Endothelial cell of umbilical vein (primary cell): ENCODE data around the gene ZNF821. TPM values are rescaled to one million over a fixed set of nuclear protein-coding genes. Genes with fewer than 3 reads are reported as not detected.

Experiments
- BruUV-seq: library from RNA; stranded (reverse); fragments of 400-500 nt; replicated peaks from 2 replicates; lab custom pipeline; 2021; lab: Mats Ljungman, UMichigan
- CTCF ChIA-PET: fragments of 300-600, 350-600 bp; sonication (Branson Sonifier 250); formaldehyde crosslinking; loops from one replicate; lab custom pipeline; 2021; ENCODE audit warnings: antibody characterized with exemption, inconsistent platforms; lab: Charles Lee
- POLR2A ChIA-PET: fragments of 300-600, 350-600 bp; sonication (Branson Sonifier 250); formaldehyde crosslinking; loops from one replicate; lab custom pipeline; 2021; ENCODE audit warnings: antibody characterized with exemption, inconsistent platforms; lab: Charles Lee
- DNase-seq: peaks from one replicate; pipeline ENCODE4 v3.0.0-alpha.2; 2011; ENCODE audit warnings: low read depth, low spot score
- FAIRE-seq: peaks from 2 replicates; lab custom pipeline; 2011; peaks lifted over from hg19 to GRCh38; lab: Jason Lieb, UNC
- H2AFZ ChIP-seq: 2 replicates; pipeline ENCODE4 v1.6.0; 2012; ENCODE audit warnings: low read depth, low read length, control low read depth, inconsistent platforms
- H3K27ac ChIP-seq: 2 replicates; pipeline ENCODE4 v1.5.1; 2011; ENCODE audit warnings: low read depth, mild to moderate bottlenecking, control low read depth, low read length, moderate library complexity; ENCODE audit not compliant: insufficient read depth
- H3K27me3 ChIP-seq, 2 experiments: 2 replicates each; pipeline versions ENCODE4 v1.6.0 to v1.6.1; 2011; ENCODE audit warnings: low read length in 2 of 2, mixed read lengths in 1 of 2; ENCODE audit not compliant: control insufficient read depth in 2 of 2, insufficient read depth in 2 of 2
- H3K36me3 ChIP-seq, 2 experiments: 2 replicates in 1 of 2; 3 replicates in 1 of 2; pipeline ENCODE4 v1.5.1; 2011; ENCODE audit warnings: low read length in 2 of 2, mild to moderate bottlenecking in 1 of 2, moderate library complexity in 1 of 2; ENCODE audit not compliant: control insufficient read depth in 2 of 2, insufficient read depth in 2 of 2; ENCODE audit errors: extremely low read depth in 1 of 2
- H3K4me1 ChIP-seq: 3 replicates; pipeline ENCODE4 v1.5.1; 2011; ENCODE audit warnings: mild to moderate bottlenecking, low read length; ENCODE audit not compliant: control insufficient read depth, insufficient read depth; ENCODE audit errors: extremely low read depth
- H3K4me2 ChIP-seq: 2 replicates; pipeline ENCODE4 v1.6.1; 2011; ENCODE audit warnings: low read length, control low read depth, mixed read lengths; ENCODE audit not compliant: insufficient read depth
- H3K4me3 ChIP-seq, 3 experiments: fragments of 200-600 bp in 1 of 3; sonication (generic), shearing (Covaris generic) in 1 of 3; replicated peaks in 1 of 3; 2 replicates each; pipeline ENCODE4 v1.5.1; 2011 to 2016; ENCODE audit warnings: control low read depth in 3 of 3, low read length in 3 of 3, mild to moderate bottlenecking in 2 of 3, inconsistent platforms in 1 of 3, low read depth in 1 of 3, moderate library complexity in 1 of 3; ENCODE audit not compliant: insufficient read depth in 1 of 3
- H3K79me2 ChIP-seq: 2 replicates; pipeline ENCODE4 v1.6.0; 2012; ENCODE audit warnings: low read length, inconsistent platforms; ENCODE audit not compliant: control insufficient read depth, insufficient read depth
- H3K9ac ChIP-seq: replicated peaks from 2 replicates; pipeline ENCODE3; 2011; ENCODE audit warnings: low read length, control low read depth; ENCODE audit not compliant: insufficient read depth; ENCODE audit errors: extremely low read depth
- H3K9me1 ChIP-seq: replicated peaks from 3 replicates; pipeline ENCODE4 v1.6.0; 2011; ENCODE audit warnings: mild to moderate bottlenecking, low read length; ENCODE audit not compliant: control insufficient read depth, insufficient read depth; ENCODE audit errors: extremely low read depth
- H3K9me3 ChIP-seq: replicated peaks from 2 replicates; pipeline ENCODE4 v1.5.1; 2012; ENCODE audit warnings: low read length, inconsistent platforms; ENCODE audit not compliant: control insufficient read depth, insufficient read depth
- H4K20me1 ChIP-seq: replicated peaks from 2 replicates; pipeline ENCODE3; 2011; ENCODE audit warnings: mild to moderate bottlenecking, low read length; ENCODE audit not compliant: control insufficient read depth, insufficient read depth; ENCODE audit errors: extremely low read depth
- EZH2 ChIP-seq: IDR thresholded peaks from 2 replicates; pipeline ENCODE4 v1.6.1; 2012; ENCODE audit warnings: borderline replicate concordance, low read depth, mild to moderate bottlenecking, moderate library complexity, low read length, inconsistent platforms; ENCODE audit not compliant: severe bottlenecking
- FOS ChIP-seq: IDR thresholded peaks from 2 replicates; pipeline ENCODE4 v1.6.1; 2011; ENCODE audit warnings: mild to moderate bottlenecking, low read length, moderate library complexity, borderline replicate concordance; ENCODE audit not compliant: insufficient read depth
- GATA2 ChIP-seq: IDR thresholded peaks from 2 replicates; pipeline ENCODE4 v1.7.0; 2011; ENCODE audit warnings: low read depth, mild to moderate bottlenecking, moderate library complexity, mixed read lengths, low read length; ENCODE audit not compliant: insufficient read length, insufficient read depth
- JUN ChIP-seq: IDR thresholded peaks from 2 replicates; pipeline ENCODE4 v1.6.1; 2011; ENCODE audit warnings: borderline replicate concordance, low read depth; ENCODE audit not compliant: insufficient read length, insufficient read depth
- POLR2A ChIP-seq: IDR thresholded peaks from 2 replicates; pipeline ENCODE4 v1.6.1; 2012; ENCODE audit warnings: low read depth, mild to moderate bottlenecking, control low read depth, low read length
- POLR2AphosphoS5 ChIP-seq: IDR thresholded peaks from 2 replicates; pipeline ENCODE4 v1.6.1; 2012; ENCODE audit warnings: low read depth, mild to moderate bottlenecking, control low read depth, low read length, moderate library complexity; ENCODE audit not compliant: insufficient read depth
- dilution Hi-C: fragments of 300-500 bp; cut with MboI; formaldehyde crosslinking; loops from one replicate; pipeline ENCODE4 v1.15.0; 2019; ENCODE audit warnings: low sequenced_read_pairs; ENCODE audit not compliant: extremely low pct_ligation_motif_present
- intact Hi-C: fragments of 100-400 bp; cut with micrococcal nuclease; formaldehyde crosslinking; loops from one replicate; pipeline ENCODE4 v1.10.0; 2022
- polyA plus RNA-seq, 4 experiments: library from polyadenylated mRNA; depleted of rRNA in 3 of 4; stranded (reverse) in 3 of 4; unstranded in 1 of 4; fragments of >200 nt; gene quantifications; 2 replicates each; pipeline versions ENCODE4 v1.2.1 to v1.2.3, GENCODE V29; 2011 to 2012; ENCODE audit warnings: missing spikeins in 1 of 4
- total RNA-seq: library from RNA; stranded (reverse); gene quantifications from 2 replicates; pipeline ENCODE4 v1.2.3, GENCODE V29; 2021

The ZNF821 gene
- total and polyA plus RNA-seq, 2 donors (not counting 3 experiments of a cell fraction or from before 2014, with no cell fraction given): 7.3 to 8.1 TPM

- Histone ChIP-seq H4K20me1 (peaks cover 6% of the 10 kb centered on the region), H3K27me3 (no peaks in the 10 kb centered on the region), H3K36me3 (peaks cover 13 to 18% of the 10 kb centered on the region in 2 experiments), H3K79me2 (peaks cover 41% of the 10 kb centered on the region), H3K9me3 (no peaks in the 10 kb centered on the region), H3K4me1 (peaks cover 40% of the 10 kb centered on the region), H3K4me3 (no peak overlapping the region), H3K9ac (no peak overlapping the region), H3K27ac (no peak overlapping the region), H3K9me1 (no peaks in the 10 kb centered on the region), H2AFZ (no peak overlapping the region), H3K4me2 (no peak overlapping the region)
- intact Hi-C loops: no loop called here
- POLR2A ChIA-PET: interaction anchor here (0.6 kb wide), 1 partner anchor 9 kb away, joined by 3 read pairs; no protein-coding TSS in a partner anchor
- no peak for FAIRE-seq
- no TSS peak for BruUV-seq
- dilution Hi-C loops: no loop called here
- no peak for DNase-seq
- TF ChIP-seq POLR2AphosphoS5 (no peak), JUN (no peak), POLR2A (no peak), EZH2 (no peak)
- CTCF ChIA-PET: interaction anchor here (2.6 to 4.6 kb wide), 2 partner anchors 14 to 48 kb away, joined by 7 to 27 read pairs; partner anchors contain the start of gene ZNF821
These were observed 47.0 kb upstream of the ZNF821 start for GRCh38 chr16:71931001-71931400.

DNA sequence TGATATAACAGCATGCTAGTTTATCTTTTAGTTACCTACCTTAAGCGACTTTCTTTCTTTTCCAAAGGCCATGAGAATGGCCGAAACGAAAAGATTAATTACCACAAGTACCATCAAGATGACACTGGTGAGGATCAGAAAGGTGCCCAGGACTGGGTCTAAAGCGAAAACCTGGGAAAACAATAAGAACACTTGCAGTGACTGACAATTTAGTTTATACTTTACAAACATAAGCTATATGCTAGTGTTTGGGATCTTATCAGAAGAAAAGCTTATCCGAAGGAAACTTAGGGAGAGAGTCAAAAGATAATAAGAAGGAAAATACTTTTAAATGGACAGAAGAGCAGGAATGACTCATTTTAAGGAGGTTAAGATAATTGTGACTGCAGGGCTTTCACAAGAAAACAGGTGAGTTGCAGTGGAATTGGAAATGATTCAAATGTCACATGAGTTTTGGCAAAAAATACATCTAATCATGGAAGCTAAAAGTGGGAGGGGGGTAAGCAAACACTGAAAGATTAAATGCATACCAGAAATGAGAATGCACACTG is 46.1 kb upstream of the ZNF821 start:
- H4K20me1 ChIP-seq: peaks cover 6% of the 10 kb centered on the region
- H3K27me3 ChIP-seq: no peaks in the 10 kb centered on the region
- dilution Hi-C loops: no loop called here
- POLR2A ChIA-PET: no interaction called here
- no peaks in the 10 kb centered on the region for H3K9me3 ChIP-seq
- H3K9ac ChIP-seq: no peak overlapping the region
- TF ChIP-seq FOS: no peak
- TF ChIP-seq GATA2: no peak
- intact Hi-C loops: no loop called here
- H3K9me1 ChIP-seq: no peaks in the 10 kb centered on the region
- no peak overlapping the region for H3K4me3 ChIP-seq
- H3K4me2 ChIP-seq: no peak overlapping the region
- no peak overlapping the region for H2AFZ ChIP-seq
- BruUV-seq: no TSS peak
- H3K27ac ChIP-seq: no peak overlapping the region
- no peak for FAIRE-seq
- peaks cover 16% of the 10 kb centered on the region in 2 experiments for H3K36me3 ChIP-seq
- peaks cover 40% of the 10 kb centered on the region for H3K4me1 ChIP-seq
- H3K79me2 ChIP-seq: peaks cover 41% of the 10 kb centered on the region
- no peak for DNase-seq
- CTCF ChIA-PET: interaction anchor here (0.9 to 4.6 kb wide), 5 partner anchors 9 to 87 kb away, joined by 3 to 27 read pairs (median 4); partner anchors contain the start of gene ZNF821
